ENCODE results near the gene SLFNL1.

The SLFNL1 gene

DNA sequence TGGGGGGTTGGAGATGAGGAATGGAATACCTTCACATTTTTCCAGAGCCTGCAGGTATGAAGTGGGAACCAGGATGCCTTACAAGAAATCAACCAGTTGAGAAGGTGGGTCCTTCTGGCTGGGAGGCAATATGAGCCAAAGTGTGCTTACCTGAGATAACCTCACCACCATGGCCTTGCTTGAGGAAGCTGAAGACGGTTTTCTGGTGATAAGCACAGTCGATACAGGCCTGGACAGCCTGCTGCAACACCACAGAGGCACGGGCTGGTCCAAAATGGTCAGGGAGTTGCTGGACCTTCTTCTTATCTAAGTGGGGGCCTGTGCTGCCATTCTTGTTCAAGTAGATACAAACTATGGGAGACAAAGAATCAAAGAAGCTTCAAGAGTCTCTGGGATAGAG lies 27.0 kb upstream of the SLFNL1 start:
- Histone ChIP-seq H2BK120ac (ENCODE audit: low read depth, low read length) (no peak overlapping the region), H3K18ac (ENCODE audit: low read length) (no peak overlapping the region), H3K4ac (ENCODE audit: low read length) (no peak overlapping the region), H4K91ac (ENCODE audit: low read depth, low read length, poor library complexity) (no peak overlapping the region), H3K9ac (ENCODE audit: low read depth, low read length, poor library complexity) (no peak overlapping the region), H3K4me1 (ENCODE audit: control insufficient read depth in 2 of 2, insufficient read depth in 1 of 2, low read depth in 1 of 2, low read length in 2 of 2) (peaks cover 0 to 6% of the 10 kb centered on the region in 2 donors), H3K4me2 (ENCODE audit: insufficient read depth, low read length, poor library complexity, severe bottlenecking) (no peak overlapping the region), H2BK15ac (ENCODE audit: low read length) (no peak overlapping the region), H3K23ac (ENCODE audit: low read depth, low read length, poor library complexity) (no peak overlapping the region), H3K27me3 (ENCODE audit: control insufficient read depth in 3 of 3, insufficient read depth in 3 of 3, low read depth in 1 of 3, low read length in 3 of 3) (no peaks in the 10 kb centered on the region), H3K14ac (ENCODE audit: low read length) (no peak overlapping the region), H2BK12ac (ENCODE audit: low read length) (no peak overlapping the region), H3K79me1 (ENCODE audit: low read depth, low read length) (no peaks in the 10 kb centered on the region), H2AK5ac (ENCODE audit: low read depth, low read length) (no peak overlapping the region), H2BK5ac (ENCODE audit: low read length) (no peak overlapping the region), H3K27ac (replicated peaks; ENCODE audit: low read length) (no peak overlapping the region), H2AFZ (ENCODE audit: low read length) (no peak overlapping the region), H3K4me3 (ENCODE audit: low read length in 2 of 2) (no peak overlapping the region), H3K9me3 (replicated peaks in 1 of 2; ENCODE audit: control insufficient read depth in 2 of 2, insufficient read depth in 1 of 2, low read depth in 1 of 2, low read length in 2 of 2) (no peaks in the 10 kb centered on the region), H3K36me3 (replicated peaks in 1 of 2; ENCODE audit: control insufficient read depth in 2 of 2, insufficient read depth in 2 of 2, low read length in 2 of 2) (peaks cover 31 to 79% of the 10 kb centered on the region in 2 donors), H4K8ac (ENCODE audit: low read depth, low read length) (no peak overlapping the region)
- no CpG with 5 or more reads among the region's 3 CpGs for WGBS, 2 donors (ENCODE audit: extremely low coverage in 2 of 2, insufficient read length in 2 of 2, insufficient replicate concordance in 1 of 2)
- no peak for DNase-seq (ENCODE audit: low spot score)

DNA sequence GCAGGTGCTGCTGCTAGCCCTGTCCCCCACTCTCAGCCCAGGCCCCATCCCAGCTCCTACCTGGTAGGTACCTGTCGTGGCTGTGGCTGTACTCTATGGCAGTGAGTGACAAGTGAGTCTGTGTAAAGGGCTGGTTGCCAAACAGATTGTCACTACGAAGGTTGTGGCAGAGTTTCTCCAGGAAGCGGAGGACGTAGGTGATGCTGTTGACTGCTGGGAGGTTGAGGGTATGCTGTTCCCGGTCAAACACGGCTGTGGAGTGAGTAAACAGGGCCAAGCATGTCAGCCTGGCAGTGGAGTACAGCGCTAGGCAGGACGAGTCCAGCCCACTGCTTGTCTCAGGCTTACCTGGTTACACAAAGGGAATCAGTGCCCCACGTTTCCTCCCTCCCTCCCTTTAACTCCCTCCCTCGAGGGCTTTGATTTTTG lies 24.8 kb upstream of the SLFNL1 start:
- no peaks in the 10 kb centered on the region for H3K79me1 ChIP-seq (ENCODE audit: low read depth, low read length)
- no peak overlapping the region for H3K4me3 ChIP-seq (ENCODE audit: low read length in 2 of 2)
- no peak overlapping the region for H3K27ac ChIP-seq (replicated peaks; ENCODE audit: low read length)
- H3K4me1 ChIP-seq (ENCODE audit: control insufficient read depth in 2 of 2, insufficient read depth in 1 of 2, low read depth in 1 of 2, low read length in 2 of 2), result peaks cover 0 to 2% of the 10 kb centered on the region in 2 donors
- H3K23ac ChIP-seq (ENCODE audit: low read depth, low read length, poor library complexity), result peak overlapping the region; percentile 87
- H3K36me3 ChIP-seq (replicated peaks in 1 of 2; ENCODE audit: control insufficient read depth in 2 of 2, insufficient read depth in 2 of 2, low read length in 2 of 2), result peaks cover 29 to 84% of the 10 kb centered on the region in 2 donors
- no peak overlapping the region for H2AK5ac ChIP-seq (ENCODE audit: low read depth, low read length)
- H4K8ac ChIP-seq (ENCODE audit: low read depth, low read length), result no peak overlapping the region
- no CpG with 5 or more reads among the region's 10 CpGs for WGBS, 2 donors (ENCODE audit: extremely low coverage in 2 of 2, insufficient read length in 2 of 2, insufficient replicate concordance in 1 of 2)
- no peak overlapping the region for H2BK15ac ChIP-seq (ENCODE audit: low read length)
- no peak overlapping the region for H3K4ac ChIP-seq (ENCODE audit: low read length)
- H4K91ac ChIP-seq (ENCODE audit: low read depth, low read length, poor library complexity), result no peak overlapping the region
- no peak overlapping the region for H2BK12ac ChIP-seq (ENCODE audit: low read length)
- H3K18ac ChIP-seq (ENCODE audit: low read length), result no peak overlapping the region
- H3K4me2 ChIP-seq (ENCODE audit: insufficient read depth, low read length, poor library complexity, severe bottlenecking), result no peak overlapping the region
- no peaks in the 10 kb centered on the region for H3K27me3 ChIP-seq (ENCODE audit: control insufficient read depth in 3 of 3, insufficient read depth in 3 of 3, low read depth in 1 of 3, low read length in 3 of 3)
- H2BK5ac ChIP-seq (ENCODE audit: low read length), result peak overlapping the region; percentile 57
- H2BK120ac ChIP-seq (ENCODE audit: low read depth, low read length), result no peak overlapping the region
- DNase-seq (ENCODE audit: low spot score), result no peak
- H3K9ac ChIP-seq (ENCODE audit: low read depth, low read length, poor library complexity), result peak overlapping the region; percentile 51
- H3K9me3 ChIP-seq (replicated peaks in 1 of 2; ENCODE audit: control insufficient read depth in 2 of 2, insufficient read depth in 1 of 2, low read depth in 1 of 2, low read length in 2 of 2), result no peaks in the 10 kb centered on the region
- no peak overlapping the region for H2AFZ ChIP-seq (ENCODE audit: low read length)
- no peak overlapping the region for H3K14ac ChIP-seq (ENCODE audit: low read length)

DNA sequence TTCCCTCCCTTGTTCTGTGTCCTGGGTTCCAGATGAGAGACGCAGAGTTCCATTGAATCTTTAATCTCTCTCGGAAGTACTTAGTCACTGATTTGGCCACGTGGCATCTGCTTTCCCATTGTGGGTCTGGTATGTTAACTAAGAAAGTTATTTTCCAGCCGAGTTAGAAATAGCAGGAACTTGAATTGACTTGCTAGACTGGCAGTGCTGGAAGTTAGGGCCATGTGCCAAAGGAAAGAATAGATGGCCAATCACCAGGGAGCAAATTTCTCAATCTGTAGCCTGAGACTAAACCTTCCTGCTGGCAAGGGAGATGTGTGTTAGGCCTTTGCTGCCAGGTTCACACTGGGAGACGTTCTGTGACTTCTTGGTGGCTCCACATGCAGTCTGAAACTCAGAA lies 24.2 kb upstream of the SLFNL1 start:
- no peak overlapping the region for H3K23ac ChIP-seq (ENCODE audit: low read depth, low read length, poor library complexity)
- H3K79me1 ChIP-seq (ENCODE audit: low read depth, low read length), result no peaks in the 10 kb centered on the region
- no CpG with 5 or more reads among the region's 5 CpGs for WGBS, 2 donors (ENCODE audit: extremely low coverage in 2 of 2, insufficient read length in 2 of 2, insufficient replicate concordance in 1 of 2)
- H4K8ac ChIP-seq (ENCODE audit: low read depth, low read length), result no peak overlapping the region
- H4K91ac ChIP-seq (ENCODE audit: low read depth, low read length, poor library complexity), result no peak overlapping the region
- no peak overlapping the region for H3K4me3 ChIP-seq (ENCODE audit: low read length in 2 of 2)
- H3K36me3 ChIP-seq (replicated peaks in 1 of 2; ENCODE audit: control insufficient read depth in 2 of 2, insufficient read depth in 2 of 2, low read length in 2 of 2), result peaks cover 29 to 84% of the 10 kb centered on the region in 2 donors
- H3K27me3 ChIP-seq (ENCODE audit: control insufficient read depth in 3 of 3, insufficient read depth in 3 of 3, low read depth in 1 of 3, low read length in 3 of 3), result no peaks in the 10 kb centered on the region
- H2BK5ac ChIP-seq (ENCODE audit: low read length), result no peak overlapping the region
- H3K4ac ChIP-seq (ENCODE audit: low read length), result no peak overlapping the region
- H2BK12ac ChIP-seq (ENCODE audit: low read length), result no peak overlapping the region
- no peak overlapping the region for H2BK15ac ChIP-seq (ENCODE audit: low read length)
- no peak overlapping the region for H3K27ac ChIP-seq (replicated peaks; ENCODE audit: low read length)
- H3K9ac ChIP-seq (ENCODE audit: low read depth, low read length, poor library complexity), result no peak overlapping the region
- H3K14ac ChIP-seq (ENCODE audit: low read length), result no peak overlapping the region
- H3K18ac ChIP-seq (ENCODE audit: low read length), result no peak overlapping the region
- H2BK120ac ChIP-seq (ENCODE audit: low read depth, low read length), result no peak overlapping the region
- H2AK5ac ChIP-seq (ENCODE audit: low read depth, low read length), result no peak overlapping the region
- H3K4me2 ChIP-seq (ENCODE audit: insufficient read depth, low read length, poor library complexity, severe bottlenecking), result no peak overlapping the region
- DNase-seq (ENCODE audit: low spot score), result no peak
- no peaks in the 10 kb centered on the region for H3K9me3 ChIP-seq (replicated peaks in 1 of 2; ENCODE audit: control insufficient read depth in 2 of 2, insufficient read depth in 1 of 2, low read depth in 1 of 2, low read length in 2 of 2)
- H3K4me1 ChIP-seq (ENCODE audit: control insufficient read depth in 2 of 2, insufficient read depth in 1 of 2, low read depth in 1 of 2, low read length in 2 of 2), result peaks cover 0 to 2% of the 10 kb centered on the region in 2 donors
- no peak overlapping the region for H2AFZ ChIP-seq (ENCODE audit: low read length)

DNA sequence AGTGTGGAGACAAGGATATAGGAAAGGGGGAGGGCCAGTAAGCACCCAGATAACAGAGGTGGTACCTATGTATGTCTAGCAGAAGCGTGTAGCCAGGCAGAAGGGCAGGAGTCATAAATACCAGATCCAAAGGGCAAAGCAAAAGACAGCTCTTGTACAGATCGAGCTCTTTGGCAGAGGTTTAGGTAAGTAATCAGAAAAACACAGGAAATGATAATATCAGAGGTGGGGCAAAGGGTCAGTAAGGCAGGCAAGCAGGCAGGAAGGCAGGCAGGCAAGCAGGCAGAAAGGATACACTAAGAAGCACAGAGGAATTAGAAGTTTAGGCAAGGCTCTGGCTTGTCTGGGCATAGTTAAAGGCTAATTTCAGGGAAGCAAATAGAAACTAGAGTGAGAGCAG lies 22.7 kb upstream of the SLFNL1 start:
- peaks cover 32 to 83% of the 10 kb centered on the region in 2 donors for H3K36me3 ChIP-seq (replicated peaks in 1 of 2; ENCODE audit: control insufficient read depth in 2 of 2, insufficient read depth in 2 of 2, low read length in 2 of 2)
- WGBS, 2 donors (ENCODE audit: extremely low coverage in 2 of 2, insufficient read length in 2 of 2, insufficient replicate concordance in 1 of 2), result no CpG with 5 or more reads among the region's 2 CpGs

More for the DNA sequence above, 22.7 kb upstream of the SLFNL1 start:
- H2BK5ac ChIP-seq (ENCODE audit: low read length), result no peak overlapping the region
- no peak for DNase-seq (ENCODE audit: low spot score)
- no peak overlapping the region for H3K4ac ChIP-seq (ENCODE audit: low read length)
- H3K9ac ChIP-seq (ENCODE audit: low read depth, low read length, poor library complexity), result no peak overlapping the region
- H3K23ac ChIP-seq (ENCODE audit: low read depth, low read length, poor library complexity), result no peak overlapping the region
- no peak overlapping the region for H4K8ac ChIP-seq (ENCODE audit: low read depth, low read length)
- no peak overlapping the region for H2AK5ac ChIP-seq (ENCODE audit: low read depth, low read length)
- H2AFZ ChIP-seq (ENCODE audit: low read length), result no peak overlapping the region
- no peak overlapping the region for H2BK120ac ChIP-seq (ENCODE audit: low read depth, low read length)
- no peak overlapping the region for H3K4me3 ChIP-seq (ENCODE audit: low read length in 2 of 2)
- H3K79me1 ChIP-seq (ENCODE audit: low read depth, low read length), result no peaks in the 10 kb centered on the region
- no peak overlapping the region for H3K14ac ChIP-seq (ENCODE audit: low read length)
- no peak overlapping the region for H2BK15ac ChIP-seq (ENCODE audit: low read length)
- H3K27ac ChIP-seq (replicated peaks; ENCODE audit: low read length), result no peak overlapping the region
- no peaks in the 10 kb centered on the region for H3K9me3 ChIP-seq (replicated peaks in 1 of 2; ENCODE audit: control insufficient read depth in 2 of 2, insufficient read depth in 1 of 2, low read depth in 1 of 2, low read length in 2 of 2)
- no peak overlapping the region for H4K91ac ChIP-seq (ENCODE audit: low read depth, low read length, poor library complexity)
- H3K27me3 ChIP-seq (ENCODE audit: control insufficient read depth in 3 of 3, insufficient read depth in 3 of 3, low read depth in 1 of 3, low read length in 3 of 3), result no peaks in the 10 kb centered on the region
- peaks cover 0 to 2% of the 10 kb centered on the region in 2 donors for H3K4me1 ChIP-seq (ENCODE audit: control insufficient read depth in 2 of 2, insufficient read depth in 1 of 2, low read depth in 1 of 2, low read length in 2 of 2)
- no peak overlapping the region for H2BK12ac ChIP-seq (ENCODE audit: low read length)
- H3K18ac ChIP-seq (ENCODE audit: low read length), result no peak overlapping the region
- H3K4me2 ChIP-seq (ENCODE audit: insufficient read depth, low read length, poor library complexity, severe bottlenecking), result no peak overlapping the region

Measured in neuronal stem cell (in vitro differentiated cells).